ENCODE measurements around the gene ORMDL2. TPM values are rescaled to one million over a fixed set of nuclear protein-coding genes. Genes with fewer than 3 reads are reported as not detected.

The ORMDL2 gene
- total and polyA plus RNA-seq, 2 experiments from 2014 or later: 18.0 to 55.1 TPM

- Histone ChIP-seq H3K4me2 (no peak overlapping the region), H3K4me1 (ENCODE audit: insufficient read depth) (no peaks in the 10 kb centered on the region), H3K9me2 (ENCODE audit: insufficient read depth) (no peaks in the 10 kb centered on the region), H3F3A (replicated peaks; ENCODE audit: low read depth) (no peaks in the 10 kb centered on the region), H3K4me3 (no peak overlapping the region), H3K27me3 (ENCODE audit: insufficient read depth) (no peaks in the 10 kb centered on the region), H3K36me3 (ENCODE audit: insufficient read depth) (no peaks in the 10 kb centered on the region), H4K20me1 (replicated peaks; ENCODE audit: insufficient read depth) (no peaks in the 10 kb centered on the region), H3K27ac (ENCODE audit: low read depth) (no peak overlapping the region), H2AFZ (no peak overlapping the region), H3K79me2 (replicated peaks; ENCODE audit: insufficient read depth) (no peaks in the 10 kb centered on the region)
- H3K36me3 Mint-ChIP-seq (ENCODE audit: low read depth): 0 out of 3 replicates have a peak, but pooled peaks cover 3% of the 10 kb centered on the region
- DNase-seq (ENCODE audit: low spot score): no peak
- no peak for ATAC-seq
- no peak overlapping the region for H3K4me3 Mint-ChIP-seq
- peaks cover 9% of the 10 kb centered on the region; the same call in 2 of the 3 replicates for H3K9me3 Mint-ChIP-seq
- H3K4me1 Mint-ChIP-seq: no peaks in the 10 kb centered on the region
- H3K27ac Mint-ChIP-seq: no peak overlapping the region
- H3K27me3 Mint-ChIP-seq (ENCODE audit: insufficient read depth, low read depth, poor library complexity): no peaks in the 10 kb centered on the region
- no peak for TF ChIP-seq REST (IDR thresholded peaks at IDR 0.05; ENCODE audit: unreplicated experiment)
- TF ChIP-seq STAT1 (IDR thresholded peaks at IDR 0.05; ENCODE audit: unreplicated experiment): no peak
- no peak for TF ChIP-seq ZNF331 (CRISPR knock-in tag; IDR thresholded peaks at IDR 0.05; ENCODE audit: low read depth)
- TF ChIP-seq JUNB (IDR thresholded peaks at IDR 0.05; ENCODE audit: unreplicated experiment): no peak
Observed at GRCh38 chr12:55861396-55861795, 43.6 kb downstream of the ORMDL2 start.

GRCh38 chr12:55861871-55862270 is 44.0 kb downstream of the ORMDL2 start:
- no peaks in the 10 kb centered on the region for H3F3A ChIP-seq (replicated peaks; ENCODE audit: low read depth)
- no peaks in the 10 kb centered on the region for H4K20me1 ChIP-seq (replicated peaks; ENCODE audit: insufficient read depth)
- H3K79me2 ChIP-seq (replicated peaks; ENCODE audit: insufficient read depth): no peaks in the 10 kb centered on the region
- Mint-ChIP-seq H3K36me3 (ENCODE audit: low read depth) (0 out of 3 replicates have a peak, but pooled peaks cover 3% of the 10 kb centered on the region), H3K27me3 (ENCODE audit: insufficient read depth, low read depth, poor library complexity) (no peaks in the 10 kb centered on the region), H3K4me1 (no peaks in the 10 kb centered on the region), H3K9me3 (peaks cover 9% of the 10 kb centered on the region; the same call in 2 of the 3 replicates), H3K27ac (no peak overlapping the region), H3K4me3 (no peak overlapping the region)
- H3K4me1 ChIP-seq (ENCODE audit: insufficient read depth): no peaks in the 10 kb centered on the region
- H3K36me3 ChIP-seq (ENCODE audit: insufficient read depth): no peaks in the 10 kb centered on the region
- H3K4me3 ChIP-seq: no peak overlapping the region
- H3K27me3 ChIP-seq (ENCODE audit: insufficient read depth): no peaks in the 10 kb centered on the region
- H3K4me2 ChIP-seq: no peak overlapping the region
- ATAC-seq: no peak
- no peak overlapping the region for H3K27ac ChIP-seq (ENCODE audit: low read depth)
- no peak for DNase-seq (ENCODE audit: low spot score)
- H2AFZ ChIP-seq: no peak overlapping the region
- no peaks in the 10 kb centered on the region for H3K9me2 ChIP-seq (ENCODE audit: insufficient read depth)
- TF ChIP-seq EZH2phosphoT487 (IDR thresholded peaks at IDR 0.05; ENCODE audit: unreplicated experiment) (no peak), NANOG (IDR thresholded peaks at IDR 0.05; ENCODE audit: borderline replicate concordance) (no peak), ETS1 (IDR thresholded peaks at IDR 0.05) (no peak), STAT1 (IDR thresholded peaks at IDR 0.05; ENCODE audit: unreplicated experiment) (no peak), ZNF331 (CRISPR knock-in tag; IDR thresholded peaks at IDR 0.05; ENCODE audit: low read depth) (no peak), POLR2AphosphoS5 (IDR thresholded peaks at IDR 0.05; ENCODE audit: low read depth) (no peak), CREB1 (CRISPR knock-in tag; IDR thresholded peaks at IDR 0.05; ENCODE audit: low read depth) (no peak), ZNF462 (CRISPR knock-in tag; IDR thresholded peaks at IDR 0.05) (no peak)
